ENCODE data around the gene FGF5.

The FGF5 gene

GRCh38 chr4:80321341-80321740 lies 54.9 kb downstream of the FGF5 start:
- Histone ChIP-seq H3K27me3 (ENCODE audit: insufficient read depth, insufficient read length) (no peaks in the 10 kb centered on the region), H3K4me3 (ENCODE audit: insufficient read length, low read depth) (no peak overlapping the region), H3K9me3 (ENCODE audit: insufficient read depth, low read length) (no peaks in the 10 kb centered on the region), H3K4me1 (ENCODE audit: insufficient read depth, insufficient read length) (no peaks in the 10 kb centered on the region), H3K36me3 (ENCODE audit: insufficient read depth, insufficient read length, low read length) (no peaks in the 10 kb centered on the region), H3K9ac (ENCODE audit: insufficient read length, low read depth) (no peak overlapping the region)
- TF ChIP-seq YY1 (IDR thresholded peaks at IDR 0.05; ENCODE audit: insufficient read depth, insufficient read length) (no peak), ZNF274 (IDR thresholded peaks at IDR 0.05; ENCODE audit: low read depth, low read length) (no peak), SUZ12 (IDR thresholded peaks at IDR 0.05; ENCODE audit: extremely low read depth, insufficient read depth, insufficient read length) (no peak)
- no peak for DNase-seq (ENCODE audit: low read depth, low spot score)

GRCh38 chr4:80321776-80322175 lies 55.3 kb downstream of the FGF5 start:
- H3K9me3 ChIP-seq (ENCODE audit: insufficient read depth, low read length): no peaks in the 10 kb centered on the region
- TF ChIP-seq YY1 (IDR thresholded peaks at IDR 0.05; ENCODE audit: insufficient read depth, insufficient read length) (no peak), SUZ12 (IDR thresholded peaks at IDR 0.05; ENCODE audit: extremely low read depth, insufficient read depth, insufficient read length) (no peak)
- no peak for DNase-seq (ENCODE audit: low read depth, low spot score)

GRCh38 chr4:80322716-80323115 lies 56.3 kb downstream of the FGF5 start:
- Histone ChIP-seq H3K9ac (ENCODE audit: insufficient read length, low read depth) (no peak overlapping the region), H3K4me3 (ENCODE audit: insufficient read length, low read depth) (no peak overlapping the region), H3K4me1 (ENCODE audit: insufficient read depth, insufficient read length) (no peaks in the 10 kb centered on the region), H3K9me3 (ENCODE audit: insufficient read depth, low read length) (no peaks in the 10 kb centered on the region), H3K36me3 (ENCODE audit: insufficient read depth, insufficient read length, low read length) (no peaks in the 10 kb centered on the region), H3K27me3 (ENCODE audit: insufficient read depth, insufficient read length) (no peaks in the 10 kb centered on the region)
- no peak for DNase-seq (ENCODE audit: low read depth, low spot score)
- TF ChIP-seq ZNF274 (IDR thresholded peaks at IDR 0.05; ENCODE audit: low read depth, low read length): no peak

More at GRCh38 chr4:80321776-80322175, 55.3 kb downstream of the FGF5 start:
- H3K4me3 ChIP-seq (ENCODE audit: insufficient read length, low read depth): no peak overlapping the region
- H3K27me3 ChIP-seq (ENCODE audit: insufficient read depth, insufficient read length): no peaks in the 10 kb centered on the region
- no peaks in the 10 kb centered on the region for H3K4me1 ChIP-seq (ENCODE audit: insufficient read depth, insufficient read length)
- no peak overlapping the region for H3K9ac ChIP-seq (ENCODE audit: insufficient read length, low read depth)
- no peaks in the 10 kb centered on the region for H3K36me3 ChIP-seq (ENCODE audit: insufficient read depth, insufficient read length, low read length)

- no peaks in the 10 kb centered on the region for H3K36me3 ChIP-seq (ENCODE audit: insufficient read depth, insufficient read length, low read length)
- H3K9ac ChIP-seq (ENCODE audit: insufficient read length, low read depth): no peak overlapping the region
- no peak overlapping the region for H3K4me3 ChIP-seq (ENCODE audit: insufficient read length, low read depth)
- no peaks in the 10 kb centered on the region for H3K27me3 ChIP-seq (ENCODE audit: insufficient read depth, insufficient read length)
- H3K4me1 ChIP-seq (ENCODE audit: insufficient read depth, insufficient read length): no peaks in the 10 kb centered on the region
- H3K9me3 ChIP-seq (ENCODE audit: insufficient read depth, low read length): no peaks in the 10 kb centered on the region
- no peak for DNase-seq (ENCODE audit: low read depth, low spot score)
- no peak for TF ChIP-seq YY1 (IDR thresholded peaks at IDR 0.05; ENCODE audit: insufficient read depth, insufficient read length)
- no peak for TF ChIP-seq ZNF274 (IDR thresholded peaks at IDR 0.05; ENCODE audit: low read depth, low read length)
- no peak for TF ChIP-seq SUZ12 (IDR thresholded peaks at IDR 0.05; ENCODE audit: extremely low read depth, insufficient read depth, insufficient read length)
Observed at GRCh38 chr4:80324171-80324570, 57.7 kb downstream of the FGF5 start.

- Histone ChIP-seq H3K36me3 (ENCODE audit: insufficient read depth, insufficient read length, low read length) (no peaks in the 10 kb centered on the region), H3K9ac (ENCODE audit: insufficient read length, low read depth) (no peak overlapping the region), H3K27me3 (ENCODE audit: insufficient read depth, insufficient read length) (peaks cover 9% of the 10 kb centered on the region), H3K4me3 (ENCODE audit: insufficient read length, low read depth) (no peak overlapping the region), H3K4me1 (ENCODE audit: insufficient read depth, insufficient read length) (no peaks in the 10 kb centered on the region), H3K9me3 (ENCODE audit: insufficient read depth, low read length) (no peaks in the 10 kb centered on the region)
- no peak for DNase-seq (ENCODE audit: low read depth, low spot score)
- TF ChIP-seq SUZ12 (IDR thresholded peaks at IDR 0.05; ENCODE audit: extremely low read depth, insufficient read depth, insufficient read length): no peak
- TF ChIP-seq ZNF274 (IDR thresholded peaks at IDR 0.05; ENCODE audit: low read depth, low read length): no peak
- TF ChIP-seq YY1 (IDR thresholded peaks at IDR 0.05; ENCODE audit: insufficient read depth, insufficient read length): no peak
Observed at GRCh38 chr4:80331693-80332092, 65.2 kb downstream of the FGF5 start.

GRCh38 chr4:80333121-80333520 lies 66.7 kb downstream of the FGF5 start:
- TF ChIP-seq SUZ12 (IDR thresholded peaks at IDR 0.05; ENCODE audit: extremely low read depth, insufficient read depth, insufficient read length) (no peak), YY1 (IDR thresholded peaks at IDR 0.05; ENCODE audit: insufficient read depth, insufficient read length) (no peak), ZNF274 (IDR thresholded peaks at IDR 0.05; ENCODE audit: low read depth, low read length) (no peak)
- H3K9ac ChIP-seq (ENCODE audit: insufficient read length, low read depth): no peak overlapping the region
- DNase-seq (ENCODE audit: low read depth, low spot score): no peak
- no peaks in the 10 kb centered on the region for H3K36me3 ChIP-seq (ENCODE audit: insufficient read depth, insufficient read length, low read length)
- no peaks in the 10 kb centered on the region for H3K9me3 ChIP-seq (ENCODE audit: insufficient read depth, low read length)
- H3K4me1 ChIP-seq (ENCODE audit: insufficient read depth, insufficient read length): no peaks in the 10 kb centered on the region
- no peak overlapping the region for H3K4me3 ChIP-seq (ENCODE audit: insufficient read length, low read depth)
- peaks cover 10% of the 10 kb centered on the region for H3K27me3 ChIP-seq (ENCODE audit: insufficient read depth, insufficient read length)

- H3K9ac ChIP-seq (ENCODE audit: insufficient read length, low read depth): no peak overlapping the region
- no peak overlapping the region for H3K4me3 ChIP-seq (ENCODE audit: insufficient read length, low read depth)
- H3K9me3 ChIP-seq (ENCODE audit: insufficient read depth, low read length): no peaks in the 10 kb centered on the region
- no peak for DNase-seq (ENCODE audit: low read depth, low spot score)
- peaks cover 10% of the 10 kb centered on the region for H3K27me3 ChIP-seq (ENCODE audit: insufficient read depth, insufficient read length)
- H3K4me1 ChIP-seq (ENCODE audit: insufficient read depth, insufficient read length): no peaks in the 10 kb centered on the region
- no peak for TF ChIP-seq SUZ12 (IDR thresholded peaks at IDR 0.05; ENCODE audit: extremely low read depth, insufficient read depth, insufficient read length)
- TF ChIP-seq ZNF274 (IDR thresholded peaks at IDR 0.05; ENCODE audit: low read depth, low read length): no peak
- no peak for TF ChIP-seq YY1 (IDR thresholded peaks at IDR 0.05; ENCODE audit: insufficient read depth, insufficient read length)
- H3K36me3 ChIP-seq (ENCODE audit: insufficient read depth, insufficient read length, low read length): no peaks in the 10 kb centered on the region
Observed at GRCh38 chr4:80334568-80334967, 68.1 kb downstream of the FGF5 start.

GRCh38 chr4:80335226-80335553 lies 68.7 kb downstream of the FGF5 start:
- peaks cover 10% of the 10 kb centered on the region for H3K27me3 ChIP-seq (ENCODE audit: insufficient read depth, insufficient read length)
- no peak overlapping the region for H3K9ac ChIP-seq (ENCODE audit: insufficient read length, low read depth)
- peak overlapping the region; percentile 55 for H3K4me3 ChIP-seq (ENCODE audit: insufficient read length, low read depth)
- TF ChIP-seq YY1 (IDR thresholded peaks at IDR 0.05; ENCODE audit: insufficient read depth, insufficient read length) (no peak), ZNF274 (IDR thresholded peaks at IDR 0.05; ENCODE audit: low read depth, low read length) (no peak), SUZ12 (IDR thresholded peaks at IDR 0.05; ENCODE audit: extremely low read depth, insufficient read depth, insufficient read length) (no peak)
- no peaks in the 10 kb centered on the region for H3K9me3 ChIP-seq (ENCODE audit: insufficient read depth, low read length)
- no peaks in the 10 kb centered on the region for H3K4me1 ChIP-seq (ENCODE audit: insufficient read depth, insufficient read length)
- H3K36me3 ChIP-seq (ENCODE audit: insufficient read depth, insufficient read length, low read length): no peaks in the 10 kb centered on the region
- DNase-seq (ENCODE audit: low read depth, low spot score): no peak

Measured in NT2/D1 (cell line).